ENCODE results near the gene SHISAL1. TPM values are rescaled to one million over a fixed set of nuclear protein-coding genes. Genes with fewer than 3 reads are reported as not detected.

SHISAL1 gene
- total and polyA plus RNA-seq, 2 donors (not counting 3 experiments of a cell fraction or from before 2014, with no cell fraction given): 0.01 to 0.07 TPM

DNA sequence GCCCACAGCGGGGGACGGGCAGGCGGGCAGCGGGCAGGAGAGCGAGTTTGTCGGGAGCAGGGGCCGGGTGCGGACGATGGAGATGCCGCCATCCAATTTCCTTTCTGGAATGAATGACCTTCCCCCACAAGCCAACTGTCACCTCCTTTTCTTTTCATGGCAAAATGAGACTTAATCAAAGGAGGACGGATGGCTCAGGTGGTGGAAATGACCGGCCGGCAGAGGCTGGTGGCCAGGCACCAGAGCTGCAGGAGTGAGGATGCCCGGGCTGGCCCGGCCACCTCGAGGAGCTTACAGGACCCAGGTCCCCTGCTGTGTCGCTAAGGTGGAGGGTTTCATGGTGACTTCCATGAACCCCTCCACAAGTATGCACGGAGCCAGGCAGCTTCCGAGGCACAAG lies 11.7 kb downstream of the SHISAL1 start:
- no TSS peak for BruUV-seq (replicated peaks)
- dilution Hi-C loops (cut with MboI; ENCODE audit: extremely low pct_ligation_motif_present, low sequenced_read_pairs): no loop called here
- intact Hi-C loops (cut with micrococcal nuclease): no loop called here

More for the DNA sequence above, 11.7 kb downstream of the SHISAL1 start:
- no peak overlapping the region for H3K9ac ChIP-seq (replicated peaks; ENCODE audit: extremely low read depth, insufficient read depth, low read length)
- no peaks in the 10 kb centered on the region for H3K9me3 ChIP-seq (replicated peaks; ENCODE audit: control insufficient read depth, insufficient read depth, low read length)
- no peak overlapping the region for H3K4me2 ChIP-seq (ENCODE audit: insufficient read depth, low read length)
- no peak overlapping the region for H3K4me3 ChIP-seq (replicated peaks in 1 of 3; ENCODE audit: insufficient read depth in 1 of 3, low read depth in 1 of 3, low read length in 3 of 3)
- TF ChIP-seq POLR2A (IDR thresholded peaks at IDR 0.05; ENCODE audit: low read depth, low read length) (no peak), FOS (IDR thresholded peaks at IDR 0.05; ENCODE audit: borderline replicate concordance, insufficient read depth, low read length) (no peak), EZH2 (IDR thresholded peaks at IDR 0.05; ENCODE audit: borderline replicate concordance, low read depth, low read length, severe bottlenecking) (no peak), JUN (IDR thresholded peaks at IDR 0.05; ENCODE audit: borderline replicate concordance, insufficient read depth, insufficient read length, low read depth) (no peak), MYC (IDR thresholded peaks at IDR 0.05; ENCODE audit: low read depth, low read length) (no peak), GATA2 (IDR thresholded peaks at IDR 0.05; ENCODE audit: insufficient read depth, insufficient read length, low read depth, low read length) (no peak), CTCF (IDR thresholded peaks at IDR 0.05; ENCODE audit: extremely low read depth in 1 of 2, insufficient read depth in 1 of 2, low read depth in 1 of 2, low read length in 2 of 2) (no peak), POLR2AphosphoS5 (IDR thresholded peaks at IDR 0.05; ENCODE audit: insufficient read depth, low read depth, low read length) (no peak)
- TF ChIP-seq, protein P1, sequence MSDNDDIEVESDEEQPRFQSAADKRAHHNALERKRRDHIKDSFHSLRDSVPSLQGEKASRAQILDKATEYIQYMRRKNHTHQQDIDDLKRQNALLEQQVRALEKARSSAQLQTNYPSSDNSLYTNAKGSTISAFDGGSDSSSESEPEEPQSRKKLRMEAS (IDR thresholded peaks at IDR 0.05; ENCODE audit: insufficient read depth, insufficient read length): no peak
- no peak overlapping the region for H2AFZ ChIP-seq (ENCODE audit: low read depth, low read length)
- CTCF ChIA-PET: no interaction called here
- no peaks in the 10 kb centered on the region for H3K27me3 ChIP-seq (ENCODE audit: control insufficient read depth in 2 of 2, insufficient read depth in 2 of 2, low read length in 2 of 2)
- POLR2A ChIA-PET: no interaction called here
- H3K27ac ChIP-seq (ENCODE audit: insufficient read depth, low read depth, low read length): no peak overlapping the region
- H3K9me1 ChIP-seq (replicated peaks; ENCODE audit: control insufficient read depth, extremely low read depth, insufficient read depth, low read length): no peaks in the 10 kb centered on the region
- no peak for DNase-seq (ENCODE audit: low read depth, low spot score)
- H3K79me2 ChIP-seq (ENCODE audit: control insufficient read depth, insufficient read depth, low read length): no peaks in the 10 kb centered on the region
- H3K36me3 ChIP-seq (ENCODE audit: control insufficient read depth in 2 of 2, extremely low read depth in 1 of 2, insufficient read depth in 2 of 2, low read length in 2 of 2): no peaks in the 10 kb centered on the region
- no peaks in the 10 kb centered on the region for H4K20me1 ChIP-seq (replicated peaks; ENCODE audit: control insufficient read depth, extremely low read depth, insufficient read depth, low read length)
- FAIRE-seq: no peak
- H3K4me1 ChIP-seq (ENCODE audit: control insufficient read depth, extremely low read depth, insufficient read depth, low read length): no peaks in the 10 kb centered on the region
